H9 (cell line): ENCODE measurements around the gene FREM1. TPM values are rescaled to one million over a fixed set of nuclear protein-coding genes. Genes with fewer than 3 reads are reported as not detected.

Experiments
- DNase-seq: peaks from one replicate; pipeline ENCODE4 v3.0.0-alpha.2; 2017
- H2AFZ ChIP-seq: one replicate; pipeline ENCODE4 v1.6.1; 2013; ENCODE audit warnings: mild to moderate bottlenecking, low read length, control low read depth, moderate library complexity
- H2AK5ac ChIP-seq: 2 replicates; pipeline ENCODE4 v1.6.1; 2013; ENCODE audit warnings: low read length, control low read depth, mixed read lengths; ENCODE audit not compliant: insufficient read length
- H2BK120ac ChIP-seq: one replicate; pipeline ENCODE4 v1.6.1; 2013; ENCODE audit warnings: low read depth, mild to moderate bottlenecking, low read length, control low read depth, inconsistent platforms; ENCODE audit not compliant: poor library complexity, severe bottlenecking
- H2BK12ac ChIP-seq: 2 replicates; pipeline ENCODE4 v1.6.1; 2013; ENCODE audit warnings: low read length, control low read depth, mixed read lengths, low read depth; ENCODE audit not compliant: insufficient read length
- H2BK15ac ChIP-seq: 2 replicates; pipeline ENCODE4 v1.6.1; 2013; ENCODE audit warnings: low read depth, low read length, control low read depth
- H2BK20ac ChIP-seq: one replicate; pipeline ENCODE4 v1.6.1; 2013; ENCODE audit warnings: low read depth, mild to moderate bottlenecking, low read length, control low read depth, inconsistent platforms; ENCODE audit not compliant: poor library complexity, severe bottlenecking
- H2BK5ac ChIP-seq: 2 replicates; pipeline ENCODE4 v1.6.1; 2013; ENCODE audit warnings: low read length, control low read depth, mixed read lengths; ENCODE audit not compliant: insufficient read length
- H3K14ac ChIP-seq: 2 replicates; pipeline ENCODE4 v1.6.1; 2013; ENCODE audit warnings: low read length, control low read depth; ENCODE audit not compliant: insufficient read depth
- H3K18ac ChIP-seq: 2 replicates; pipeline ENCODE4 v1.6.1; 2013; ENCODE audit warnings: low read depth, mild to moderate bottlenecking, mixed read lengths, low read length, control low read depth; ENCODE audit not compliant: insufficient read length
- H3K23ac ChIP-seq: 2 replicates; pipeline ENCODE4 v1.6.1; 2013; ENCODE audit warnings: low read length, control low read depth, mixed read lengths, low read depth; ENCODE audit not compliant: insufficient read length
- H3K23me2 ChIP-seq: 2 replicates; pipeline ENCODE4 v1.6.1; 2013; ENCODE audit warnings: low read depth, mild to moderate bottlenecking, mixed read lengths, low read length, control low read depth; ENCODE audit not compliant: insufficient read length, poor library complexity, severe bottlenecking
- H3K27ac ChIP-seq: 2 replicates; pipeline ENCODE4 v1.5.1; 2013; ENCODE audit warnings: low read length, control low read depth, mixed read lengths, low read depth; ENCODE audit not compliant: insufficient read length
- H3K27me3 ChIP-seq: 2 replicates; pipeline ENCODE4 v1.6.1; 2013; ENCODE audit warnings: low read length, control low read depth, inconsistent platforms; ENCODE audit not compliant: insufficient read depth
- H3K4ac ChIP-seq: 2 replicates; pipeline ENCODE4 v1.6.1; 2013; ENCODE audit warnings: low read depth, mild to moderate bottlenecking, control low read depth, inconsistent platforms, low read length, moderate library complexity
- H3K4me1 ChIP-seq: 2 replicates; pipeline ENCODE4 v1.6.1; 2013; ENCODE audit warnings: low read length, control low read depth, inconsistent platforms; ENCODE audit not compliant: insufficient read depth
- H3K4me2 ChIP-seq: 2 replicates; pipeline ENCODE4 v1.6.1; 2013; ENCODE audit warnings: low read length, control low read depth, mixed read lengths; ENCODE audit not compliant: insufficient read length, insufficient read depth
- H3K56ac ChIP-seq: 2 replicates; pipeline ENCODE4 v1.6.1; 2013; ENCODE audit warnings: low read depth, mild to moderate bottlenecking, mixed read lengths, low read length, control low read depth; ENCODE audit not compliant: insufficient read length
- H3K79me1 ChIP-seq: 2 replicates; pipeline ENCODE4 v1.6.1; 2013; ENCODE audit warnings: low read depth, mild to moderate bottlenecking, moderate library complexity, low read length, control low read depth, inconsistent platforms; ENCODE audit not compliant: insufficient read depth, poor library complexity, severe bottlenecking
- H3K79me2 ChIP-seq: 2 replicates; pipeline ENCODE4 v1.6.1; 2013; ENCODE audit warnings: low read length, control low read depth, inconsistent platforms; ENCODE audit not compliant: insufficient read depth
- H3K9ac ChIP-seq: 2 replicates; pipeline ENCODE4 v1.6.1; 2013; ENCODE audit warnings: low read length, control low read depth, mixed read lengths; ENCODE audit not compliant: insufficient read length; ENCODE audit errors: extremely low read depth
- H3K9me3 ChIP-seq: one replicate; pipeline ENCODE4 v1.6.1; 2013; ENCODE audit warnings: low read depth, low read length, inconsistent platforms; ENCODE audit not compliant: control insufficient read depth
- H3T11ph ChIP-seq: one replicate; pipeline ENCODE4 v1.6.1; 2013; ENCODE audit warnings: mild to moderate bottlenecking, low read length, control low read depth, inconsistent platforms
- H4K20me1 ChIP-seq: one replicate; pipeline ENCODE4 v1.6.1; 2013; ENCODE audit not compliant: control insufficient read depth, insufficient read length, insufficient read depth
- H4K5ac ChIP-seq: 2 replicates; pipeline ENCODE4 v1.6.1; 2013; ENCODE audit warnings: low read depth, mild to moderate bottlenecking, mixed read lengths, low read length, control low read depth; ENCODE audit not compliant: insufficient read length
- H4K8ac ChIP-seq: replicated peaks from 2 replicates; pipeline ENCODE4 v1.6.1; 2013; ENCODE audit warnings: low read length, control low read depth, mixed read lengths, low read depth; ENCODE audit not compliant: insufficient read length
- H4K91ac ChIP-seq: 2 replicates; pipeline ENCODE4 v1.6.1; 2013; ENCODE audit warnings: low read depth, mild to moderate bottlenecking, moderate library complexity, mixed read lengths, low read length, control low read depth; ENCODE audit not compliant: insufficient read length
- H3K27ac Mint-ChIP-seq, 3 experiments: 2 replicates in 2 of 3; 3 replicates in 1 of 3; pipeline ENCODE4 v1.8.0; 2020 to 2021; ENCODE audit warnings: mixed read lengths in 3 of 3, mild to moderate bottlenecking in 1 of 3, moderate library complexity in 1 of 3
- H3K27me3 Mint-ChIP-seq: 2 replicates; pipeline ENCODE4 v1.8.0; 2021; ENCODE audit warnings: low read depth, mild to moderate bottlenecking, moderate library complexity, mixed read lengths
- H3K36me3 Mint-ChIP-seq, 3 experiments: 2 replicates in 2 of 3; 3 replicates in 1 of 3; pipeline ENCODE4 v1.8.0; 2020 to 2021; ENCODE audit warnings: low read depth in 3 of 3, mixed read lengths in 3 of 3; ENCODE audit not compliant: insufficient read depth in 1 of 3
- H3K4me1 Mint-ChIP-seq, 2 experiments: 2 replicates each; pipeline ENCODE4 v1.8.0; 2020; ENCODE audit warnings: mixed read lengths in 2 of 2
- H3K4me3 Mint-ChIP-seq, 2 experiments: 2 replicates in 1 of 2; 3 replicates in 1 of 2; pipeline ENCODE4 v1.8.0; 2020 to 2021; ENCODE audit warnings: mild to moderate bottlenecking in 2 of 2, mixed read lengths in 2 of 2, moderate library complexity in 1 of 2
- H3K9me3 Mint-ChIP-seq, 2 experiments: 2 replicates in 1 of 2; 3 replicates in 1 of 2; pipeline ENCODE4 v1.8.0; 2020; ENCODE audit warnings: mild to moderate bottlenecking in 2 of 2, mixed read lengths in 2 of 2, moderate library complexity in 1 of 2
- CTCF ChIP-seq: fragments of 200-600 bp; sonication (generic); conservative IDR thresholded peaks from 3 replicates; pipeline ENCODE4 v1.8.0; 2021; ENCODE audit warnings: antibody characterized with exemption, mild to moderate bottlenecking
- WGBS: extraction: QIAGEN DNeasy Blood & Tissue Kit; methylation state at CpG from one replicate; pipeline ENCODE4 v1.1.7; 2013; ENCODE audit warnings: missing lambda C conversion rate, low lambda C conversion rate, mixed read lengths; ENCODE audit not compliant: insufficient read length; ENCODE audit errors: extremely low coverage; 5-methylcytosine and 5-hydroxymethylcytosine counted together
- total RNA-seq: library from RNA; stranded (reverse); gene quantifications from 2 replicates; pipeline ENCODE4 v1.2.1, GENCODE V29; 2021

Gene FREM1
- total RNA-seq, 1 experiment from 2014 or later: 0.44 TPM

- Histone ChIP-seq H4K5ac (no peak overlapping the region), H3K27ac (no peak overlapping the region), H3K23ac (no peak overlapping the region), H3K4ac (no peak overlapping the region), H2BK20ac (no peak overlapping the region), H3K14ac (no peak overlapping the region), H3K4me1 (no peaks in the 10 kb centered on the region), H2BK120ac (no peak overlapping the region), H3K9ac (no peak overlapping the region), H4K20me1 (no peaks in the 10 kb centered on the region), H3K4me2 (no peak overlapping the region), H2BK12ac (no peak overlapping the region), H3K23me2 (no peaks in the 10 kb centered on the region), H3K18ac (no peak overlapping the region), H2AK5ac (no peak overlapping the region), H3T11ph (no peak overlapping the region), H2BK5ac (no peak overlapping the region), H3K9me3 (no peaks in the 10 kb centered on the region), H3K56ac (no peak overlapping the region), H4K8ac (no peak overlapping the region), H3K79me1 (no peaks in the 10 kb centered on the region), H3K79me2 (no peaks in the 10 kb centered on the region), H3K27me3 (no peaks in the 10 kb centered on the region), H4K91ac (no peak overlapping the region), H2BK15ac (no peak overlapping the region), H2AFZ (no peak overlapping the region)
- no peak overlapping the region for H3K4me3 Mint-ChIP-seq
- H3K4me1 Mint-ChIP-seq: no peaks in the 10 kb centered on the region
- peaks cover 0 to 2% (median 0%) of the 10 kb centered on the region in 3 experiments; a peak in 1 of 7 replicates for H3K36me3 Mint-ChIP-seq
- H3K27ac Mint-ChIP-seq: no peak overlapping the region
- no CpG with 5 or more reads among the region's 7 CpGs for WGBS
- no peaks in the 10 kb centered on the region for H3K27me3 Mint-ChIP-seq
- no peak for TF ChIP-seq CTCF
- DNase-seq: no peak
- H3K9me3 Mint-ChIP-seq: no peaks in the 10 kb centered on the region
These were observed 134.3 kb downstream of the FREM1 start for GRCh38 chr9:14775917-14776316.
